ENCODE results near the gene PSMG2.

The PSMG2 gene, protein sequence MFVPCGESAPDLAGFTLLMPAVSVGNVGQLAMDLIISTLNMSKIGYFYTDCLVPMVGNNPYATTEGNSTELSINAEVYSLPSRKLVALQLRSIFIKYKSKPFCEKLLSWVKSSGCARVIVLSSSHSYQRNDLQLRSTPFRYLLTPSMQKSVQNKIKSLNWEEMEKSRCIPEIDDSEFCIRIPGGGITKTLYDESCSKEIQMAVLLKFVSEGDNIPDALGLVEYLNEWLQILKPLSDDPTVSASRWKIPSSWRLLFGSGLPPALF

GRCh38 chr18:12702221-12703095 is at the start of gene PSMG2, which contains the start of gene CEP76:
PSMG2 (plus strand) TSS chr18:12703042; CDS start chr18:12703108, 66 bp downstream.
CEP76 (minus strand) TSS chr18:12702723; CDS start chr18:12702548, 175 bp downstream.
- peak; percentile 82 for DNase-seq (ENCODE audit: low spot score)

- DNase-seq (ENCODE audit: low spot score) = no peak
Observed at GRCh38 chr18:12654971-12655370, 47.9 kb upstream of the PSMG2 start.

- DNase-seq (ENCODE audit: low spot score) = no peak
Observed at GRCh38 chr18:12656605-12656937, 46.3 kb upstream of the PSMG2 start.

DNA sequence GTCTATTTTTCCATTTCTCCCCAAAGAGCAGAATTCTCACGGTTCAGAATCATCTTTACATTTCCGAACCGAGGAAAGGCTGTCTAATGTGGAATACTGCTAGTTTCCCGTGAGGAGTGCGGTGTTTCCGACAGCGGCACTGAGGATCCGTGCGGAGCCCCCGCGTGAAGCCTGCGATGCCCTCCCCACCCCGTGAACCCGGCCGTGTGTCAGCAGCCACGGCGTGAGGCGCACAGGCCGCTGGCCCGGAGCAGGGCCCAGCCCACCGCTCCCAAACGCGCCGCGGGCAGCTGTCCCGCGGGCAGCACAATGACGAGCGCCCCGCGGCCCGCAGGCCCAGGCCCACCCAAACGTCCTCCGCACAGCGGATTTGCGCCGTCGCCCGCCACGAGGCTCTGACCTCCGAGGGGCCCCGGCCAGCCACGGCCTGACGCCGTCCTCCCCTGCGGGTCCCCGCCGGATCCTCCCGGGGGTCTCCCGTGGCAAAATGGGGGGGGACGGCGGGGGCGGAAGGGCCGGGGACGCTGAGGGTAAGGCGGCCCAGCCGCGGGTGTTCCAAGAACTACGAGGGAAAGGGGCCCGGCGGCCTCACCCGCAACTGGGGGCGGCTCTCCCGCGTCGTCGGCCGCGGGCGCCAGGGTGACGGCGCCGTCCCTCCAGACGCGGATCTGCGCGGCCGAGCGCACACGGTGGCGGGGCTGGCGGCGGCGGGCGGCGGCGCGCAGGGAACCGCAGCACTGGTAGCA is 45.7 kb upstream of the PSMG2 start:
- DNase-seq (ENCODE audit: low spot score) = no peak

- peak; percentile 26 for DNase-seq (ENCODE audit: low spot score)
Observed at GRCh38 chr18:12657684-12658425, 45.0 kb upstream of the PSMG2 start, which contains the start of gene SPIRE1. SPIRE1 (minus strand) TSS chr18:12658107; CDS start chr18:12657866, 241 bp downstream.

GRCh38 chr18:12658426-12659138 is 44.3 kb upstream of the PSMG2 start:
- DNase-seq (ENCODE audit: low spot score) = peak; percentile 9

DNA sequence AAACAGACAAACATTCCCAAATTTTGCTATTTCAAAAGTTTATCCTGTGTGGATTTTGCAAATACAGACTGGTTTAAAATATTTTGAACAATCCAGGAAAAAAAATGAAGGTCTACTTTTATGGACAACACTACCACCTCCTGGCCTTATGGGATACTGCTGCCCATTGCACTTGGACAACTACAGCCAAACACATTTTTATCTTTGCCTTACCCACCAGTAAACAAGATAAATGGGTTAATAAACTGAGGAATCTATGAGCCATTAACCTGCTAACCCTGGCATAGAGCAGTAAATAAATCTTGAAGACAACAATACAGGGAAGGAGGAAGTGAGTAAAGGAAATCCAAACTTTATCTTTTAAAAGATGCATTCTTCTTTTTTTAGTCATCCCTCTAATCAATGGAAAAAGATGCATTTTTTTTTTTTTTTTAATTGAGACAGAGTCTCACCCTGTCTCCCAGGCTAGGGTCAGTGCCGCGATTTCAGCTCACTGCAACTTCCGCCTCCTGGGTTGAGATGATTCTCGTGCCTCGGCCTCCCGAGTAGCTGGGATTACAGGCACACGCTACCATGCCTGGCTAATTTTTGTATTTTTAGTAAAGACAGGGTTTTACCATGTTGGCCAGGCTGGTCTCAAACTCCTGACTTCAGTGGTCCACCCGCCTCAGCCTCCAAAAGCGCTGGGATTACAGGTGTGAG is 42.8 kb upstream of the PSMG2 start:
- peak; percentile 50 for DNase-seq (ENCODE audit: low spot score)

GRCh38 chr18:12668041-12668440 is 34.8 kb upstream of the PSMG2 start:
- no peak for DNase-seq (ENCODE audit: low spot score)

- no peak for DNase-seq (ENCODE audit: low spot score)
Observed at GRCh38 chr18:12679183-12679786, 23.6 kb upstream of the PSMG2 start.

GRCh38 chr18:12686100-12686499 is 16.7 kb upstream of the PSMG2 start:
- DNase-seq (ENCODE audit: low spot score) = no peak

- no peak for DNase-seq (ENCODE audit: low spot score)
Observed at GRCh38 chr18:12689256-12689850, 13.5 kb upstream of the PSMG2 start.

- no peak for DNase-seq (ENCODE audit: low spot score)
Observed at GRCh38 chr18:12692206-12692605, 10.6 kb upstream of the PSMG2 start.

GRCh38 chr18:12694032-12694431 is 8.8 kb upstream of the PSMG2 start:
- no peak for DNase-seq (ENCODE audit: low spot score)

DNA sequence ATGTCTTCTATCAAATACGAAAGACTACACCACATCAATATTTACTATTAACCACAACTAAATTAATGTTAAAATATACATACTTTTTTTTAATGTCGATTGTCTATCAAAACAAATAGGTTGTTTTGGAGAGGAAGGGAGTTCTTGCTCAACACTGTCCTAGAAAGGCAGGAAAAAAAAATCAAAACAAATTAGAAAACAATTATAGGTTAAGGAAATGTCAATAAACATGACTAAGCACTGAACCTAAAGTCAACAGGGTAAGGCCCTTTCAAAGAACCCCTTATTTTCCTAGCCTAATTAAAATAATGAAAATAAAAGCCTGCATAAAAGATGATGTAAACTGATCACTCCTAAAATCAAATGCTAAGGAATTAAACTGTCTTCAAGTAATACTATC is 3.1 kb upstream of the PSMG2 start:
- no peak for DNase-seq (ENCODE audit: low spot score)

- DNase-seq (ENCODE audit: low spot score) = no peak
Observed at GRCh38 chr18:12701161-12701560, 1.7 kb upstream of the PSMG2 start.

- DNase-seq (ENCODE audit: low spot score) = no peak
Observed at GRCh38 chr18:12703096-12703567, 290 bp downstream of the PSMG2 start.

- DNase-seq (ENCODE audit: low spot score) = peak; percentile 16
Observed at GRCh38 chr18:12703664-12704063, 822 bp downstream of the PSMG2 start.

GRCh38 chr18:12711446-12711845 is 8.6 kb downstream of the PSMG2 start:
- DNase-seq (ENCODE audit: low spot score) = no peak

DNA sequence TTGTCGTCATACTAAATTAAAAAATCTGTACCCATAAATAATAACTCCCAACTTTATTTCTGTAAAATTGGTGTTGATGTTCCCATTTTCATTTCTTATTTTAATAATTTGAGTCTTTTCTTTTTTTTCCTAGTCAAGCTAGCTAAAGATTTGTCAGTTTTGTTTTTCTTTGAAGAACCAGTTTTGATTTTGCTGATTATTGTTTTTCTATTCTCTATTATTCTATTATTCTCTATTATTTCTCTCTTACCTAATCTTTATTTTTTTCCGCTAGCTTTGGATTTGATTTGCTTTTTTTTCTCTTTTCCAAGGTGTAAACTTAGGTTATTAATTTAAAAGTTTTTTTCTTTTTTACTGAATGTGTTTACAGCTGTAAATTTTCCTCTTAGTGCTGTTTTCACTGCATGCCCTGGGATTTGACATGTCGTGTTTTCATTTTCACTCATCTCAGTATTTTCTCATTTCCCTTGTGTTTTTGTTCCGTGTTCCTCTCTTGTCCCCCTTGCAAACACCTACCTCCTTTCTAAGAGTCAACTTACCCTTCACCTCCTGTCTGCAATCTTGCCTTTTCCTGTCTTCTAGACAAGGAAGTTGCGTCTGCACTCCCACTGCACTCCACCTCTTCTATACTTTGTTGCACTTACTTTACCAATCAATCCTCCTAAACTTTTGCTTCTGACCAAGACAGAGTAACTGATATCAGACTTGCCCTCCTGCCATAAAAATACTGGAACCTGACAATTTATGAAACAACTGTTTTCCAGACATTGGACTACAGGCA is 18.8 kb downstream of the PSMG2 start:
- DNase-seq (ENCODE audit: low spot score) = no peak
